ENCODE measurements around the gene DYTN. TPM values are rescaled to one million over a fixed set of nuclear protein-coding genes. Genes with fewer than 3 reads are reported as not detected.

Gene DYTN
- total and polyA plus RNA-seq, 2 experiments from 2014 or later = not detected

GRCh38 chr2:206647985-206648384 is 70.2 kb downstream of the DYTN start:
- H3K27ac ChIP-seq = no peak overlapping the region
- no peaks in the 10 kb centered on the region for H3K27me3 ChIP-seq (replicated peaks; ENCODE audit: insufficient read depth)
- DNase-seq = peak; percentile 6
- no peak overlapping the region for H3K4me2 ChIP-seq (ENCODE audit: unreplicated experiment)
- TF ChIP-seq EZH2 (IDR thresholded peaks at IDR 0.05; ENCODE audit: insufficient read depth, poor library complexity, severe bottlenecking) (no peak), EZH2phosphoT487 (IDR thresholded peaks at IDR 0.05; ENCODE audit: insufficient read depth, low read depth) (no peak)
- no peaks in the 10 kb centered on the region for H3K36me3 ChIP-seq (ENCODE audit: low read depth)
- no peaks in the 10 kb centered on the region for H3K4me1 ChIP-seq (ENCODE audit: insufficient read depth)
- H2AFZ ChIP-seq = no peak overlapping the region
- no peaks in the 10 kb centered on the region for H3K9me2 ChIP-seq (ENCODE audit: insufficient read depth)
- no peaks in the 10 kb centered on the region for H3K9me3 ChIP-seq (ENCODE audit: low read depth)
- no peaks in the 10 kb centered on the region for H3K79me2 ChIP-seq (ENCODE audit: insufficient read depth)
- 0 to 3% methylated on average over 1 of the region's 1 CpG for WGBS, 2 experiments (ENCODE audit: low coverage in 1 of 2, low lambda C conversion rate in 2 of 2, missing lambda C conversion rate in 2 of 2)
- in situ Hi-C loops (cut with MboI) = no loop called here
- no peak overlapping the region for H3K9ac ChIP-seq
- no peak overlapping the region for H3K4me3 ChIP-seq
- H4K20me1 ChIP-seq (ENCODE audit: insufficient read depth) = no peaks in the 10 kb centered on the region
- H3F3A ChIP-seq (ENCODE audit: insufficient read depth) = no peaks in the 10 kb centered on the region

GRCh38 chr2:206642075-206643025 is 75.8 kb downstream of the DYTN start, which contains the start of gene FAM237A:
Gene FAM237A (plus strand): TSS chr2:206642487. CDS start chr2:206644237, 1,750 bp downstream.
- Histone ChIP-seq H4K20me1 (ENCODE audit: insufficient read depth) (no peaks in the 10 kb centered on the region), H3K36me3 (ENCODE audit: low read depth) (no peaks in the 10 kb centered on the region), H3K27me3 (replicated peaks; ENCODE audit: insufficient read depth) (no peaks in the 10 kb centered on the region; the same call in 1 of the 2 replicates), H3K9me2 (ENCODE audit: insufficient read depth) (no peaks in the 10 kb centered on the region), H3K4me2 (ENCODE audit: unreplicated experiment) (peak within 1 kb of the TSS; percentile 41), H3K27ac (no peak within 1 kb of the TSS), H3F3A (ENCODE audit: insufficient read depth) (no peaks in the 10 kb centered on the region), H2AFZ (no peak within 1 kb of the TSS), H3K79me2 (ENCODE audit: insufficient read depth) (no peaks in the 10 kb centered on the region), H3K9ac (no peak within 1 kb of the TSS), H3K4me1 (ENCODE audit: insufficient read depth) (no peaks in the 10 kb centered on the region), H3K9me3 (ENCODE audit: low read depth) (no peaks in the 10 kb centered on the region), H3K4me3 (no peak within 1 kb of the TSS)
- peak; percentile 74 for DNase-seq
- no peak for TF ChIP-seq EZH2phosphoT487 (IDR thresholded peaks at IDR 0.05; ENCODE audit: insufficient read depth, low read depth)
- TF ChIP-seq EZH2 (IDR thresholded peaks at IDR 0.05; ENCODE audit: insufficient read depth, poor library complexity, severe bottlenecking) = no peak
- WGBS, 2 experiments (ENCODE audit: low coverage in 1 of 2, low lambda C conversion rate in 2 of 2, missing lambda C conversion rate in 2 of 2) = 3 to 4% methylated on average over 54 to 56 of the region's 56 CpGs
- in situ Hi-C loops (cut with MboI) = no loop called here

DNA sequence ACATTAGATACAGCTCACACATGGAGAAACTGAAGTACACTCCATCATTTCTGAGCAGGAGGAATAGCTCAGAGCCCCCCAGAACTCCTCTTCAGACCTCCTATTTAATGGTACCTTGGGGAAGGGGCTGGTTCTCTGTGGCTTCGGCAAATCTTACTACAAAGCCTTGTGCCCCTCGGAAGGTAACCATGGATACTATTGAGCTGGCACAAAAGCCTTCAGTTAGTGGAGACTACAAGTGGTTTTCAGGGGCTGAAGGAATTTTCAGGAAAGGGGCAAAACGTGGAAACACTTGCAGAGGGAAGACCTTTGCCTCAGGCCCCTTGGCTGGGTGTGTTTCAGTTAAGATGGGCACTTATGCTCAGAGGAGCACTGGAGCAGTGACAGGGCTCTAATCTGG is 77.0 kb downstream of the DYTN start:
- 34 to 44% methylated on average over 3 of the region's 3 CpGs for WGBS, 2 experiments (ENCODE audit: low coverage in 1 of 2, low lambda C conversion rate in 2 of 2, missing lambda C conversion rate in 2 of 2)

GRCh38 chr2:206639636-206640035 is 78.6 kb downstream of the DYTN start:
- no peaks in the 10 kb centered on the region for H3K36me3 ChIP-seq (ENCODE audit: low read depth)
- H3F3A ChIP-seq (ENCODE audit: insufficient read depth) = no peaks in the 10 kb centered on the region
- H3K4me2 ChIP-seq (ENCODE audit: unreplicated experiment) = no peak overlapping the region
- no peaks in the 10 kb centered on the region for H4K20me1 ChIP-seq (ENCODE audit: insufficient read depth)
- H3K9me3 ChIP-seq (ENCODE audit: low read depth) = no peaks in the 10 kb centered on the region
- no peak for TF ChIP-seq EZH2 (IDR thresholded peaks at IDR 0.05; ENCODE audit: insufficient read depth, poor library complexity, severe bottlenecking)
- no peak for TF ChIP-seq EZH2phosphoT487 (IDR thresholded peaks at IDR 0.05; ENCODE audit: insufficient read depth, low read depth)
- in situ Hi-C loops (cut with MboI) = no loop called here
- no peak overlapping the region for H2AFZ ChIP-seq
- H3K27me3 ChIP-seq (replicated peaks; ENCODE audit: insufficient read depth) = no peaks in the 10 kb centered on the region; the same call in 1 of the 2 replicates
- WGBS, 2 experiments (ENCODE audit: low coverage in 1 of 2, low lambda C conversion rate in 2 of 2, missing lambda C conversion rate in 2 of 2) = 9 to 39% methylated on average over 2 of the region's 2 CpGs
- H3K9me2 ChIP-seq (ENCODE audit: insufficient read depth) = no peaks in the 10 kb centered on the region
- DNase-seq = no peak
- H3K79me2 ChIP-seq (ENCODE audit: insufficient read depth) = no peaks in the 10 kb centered on the region
- no peak overlapping the region for H3K4me3 ChIP-seq
- H3K4me1 ChIP-seq (ENCODE audit: insufficient read depth) = no peaks in the 10 kb centered on the region
- no peak overlapping the region for H3K27ac ChIP-seq
- no peak overlapping the region for H3K9ac ChIP-seq

More for the DNA sequence above, 77.0 kb downstream of the DYTN start:
- H3K4me1 ChIP-seq (ENCODE audit: insufficient read depth) = no peaks in the 10 kb centered on the region
- H3K27ac ChIP-seq = no peak overlapping the region
- H3K27me3 ChIP-seq (replicated peaks; ENCODE audit: insufficient read depth) = no peaks in the 10 kb centered on the region; the same call in 1 of the 2 replicates
- H3K9me2 ChIP-seq (ENCODE audit: insufficient read depth) = no peaks in the 10 kb centered on the region
- no peaks in the 10 kb centered on the region for H4K20me1 ChIP-seq (ENCODE audit: insufficient read depth)
- H2AFZ ChIP-seq = no peak overlapping the region
- in situ Hi-C loops (cut with MboI) = no loop called here
- no peak overlapping the region for H3K4me3 ChIP-seq
- no peaks in the 10 kb centered on the region for H3K36me3 ChIP-seq (ENCODE audit: low read depth)
- no peak overlapping the region for H3K4me2 ChIP-seq (ENCODE audit: unreplicated experiment)
- no peaks in the 10 kb centered on the region for H3F3A ChIP-seq (ENCODE audit: insufficient read depth)
- no peak for DNase-seq
- H3K9me3 ChIP-seq (ENCODE audit: low read depth) = no peaks in the 10 kb centered on the region
- no peak for TF ChIP-seq EZH2 (IDR thresholded peaks at IDR 0.05; ENCODE audit: insufficient read depth, poor library complexity, severe bottlenecking)
- TF ChIP-seq EZH2phosphoT487 (IDR thresholded peaks at IDR 0.05; ENCODE audit: insufficient read depth, low read depth) = no peak
- no peaks in the 10 kb centered on the region for H3K79me2 ChIP-seq (ENCODE audit: insufficient read depth)
- no peak overlapping the region for H3K9ac ChIP-seq
